ENCODE results near the gene LRRC3. TPM values are rescaled to one million over a fixed set of nuclear protein-coding genes. Genes with fewer than 3 reads are reported as not detected.

Gene LRRC3
- total RNA-seq, 4 donors from 2014 or later, result 0.57 to 2.9 (median 1.1) TPM

DNA sequence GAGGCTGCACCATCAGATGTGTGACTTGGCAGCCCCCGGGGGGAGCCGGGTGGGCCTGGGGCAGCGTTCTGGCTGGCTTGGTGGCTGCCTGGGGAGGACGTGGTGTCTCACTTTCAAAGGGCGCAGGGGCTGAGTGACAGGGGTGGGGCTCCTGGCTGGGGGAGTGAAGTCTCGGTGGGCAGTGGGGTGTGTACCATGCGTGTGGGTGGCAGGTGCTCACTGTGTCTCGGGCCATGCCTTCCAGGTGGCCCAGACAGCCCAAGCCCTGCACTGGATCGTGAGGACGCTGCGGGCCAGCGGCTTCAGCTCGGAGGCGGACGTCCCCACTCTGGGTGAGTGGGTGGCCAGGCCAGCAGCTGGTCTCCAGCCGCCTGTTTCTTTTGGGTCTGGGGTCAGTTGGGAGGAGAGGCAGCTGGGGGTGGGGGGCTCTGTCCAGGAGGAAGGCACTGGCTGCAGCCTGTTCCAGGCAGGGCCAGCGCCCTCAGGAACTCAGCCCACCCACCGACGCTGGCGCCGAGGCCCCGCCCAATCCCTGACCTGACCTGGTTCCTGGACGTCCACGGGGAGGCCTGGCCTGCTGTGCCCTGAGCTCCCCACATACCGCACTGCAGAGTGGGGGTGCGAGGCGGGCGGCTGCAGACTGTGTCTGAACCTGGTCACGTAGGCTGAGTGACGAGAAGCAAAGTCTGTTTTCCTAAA is 30.6 kb upstream of the LRRC3 start:
- no peak overlapping the region for H3K27ac ChIP-seq
- TF ChIP-seq POLR2A (IDR thresholded peaks at IDR 0.05), result no peak
- TF ChIP-seq, protein P1, sequence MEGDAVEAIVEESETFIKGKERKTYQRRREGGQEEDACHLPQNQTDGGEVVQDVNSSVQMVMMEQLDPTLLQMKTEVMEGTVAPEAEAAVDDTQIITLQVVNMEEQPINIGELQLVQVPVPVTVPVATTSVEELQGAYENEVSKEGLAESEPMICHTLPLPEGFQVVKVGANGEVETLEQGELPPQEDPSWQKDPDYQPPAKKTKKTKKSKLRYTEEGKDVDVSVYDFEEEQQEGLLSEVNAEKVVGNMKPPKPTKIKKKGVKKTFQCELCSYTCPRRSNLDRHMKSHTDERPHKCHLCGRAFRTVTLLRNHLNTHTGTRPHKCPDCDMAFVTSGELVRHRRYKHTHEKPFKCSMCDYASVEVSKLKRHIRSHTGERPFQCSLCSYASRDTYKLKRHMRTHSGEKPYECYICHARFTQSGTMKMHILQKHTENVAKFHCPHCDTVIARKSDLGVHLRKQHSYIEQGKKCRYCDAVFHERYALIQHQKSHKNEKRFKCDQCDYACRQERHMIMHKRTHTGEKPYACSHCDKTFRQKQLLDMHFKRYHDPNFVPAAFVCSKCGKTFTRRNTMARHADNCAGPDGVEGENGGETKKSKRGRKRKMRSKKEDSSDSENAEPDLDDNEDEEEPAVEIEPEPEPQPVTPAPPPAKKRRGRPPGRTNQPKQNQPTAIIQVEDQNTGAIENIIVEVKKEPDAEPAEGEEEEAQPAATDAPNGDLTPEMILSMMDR (IDR thresholded peaks at IDR 0.05), result no peak
- no peaks in the 10 kb centered on the region for H3K4me1 ChIP-seq
- WGBS, 2 donors, result 60 to 66% methylated on average over 6 to 8 of the region's 30 CpGs
- intact Hi-C loops (cut with DNase I), result loop anchor here (5.0 kb wide), 1 partner anchor 58 kb away; no protein-coding TSS in a partner anchor
- H3K4me3 ChIP-seq, result no peak overlapping the region
- DNase-seq, result no peak
- H3K27me3 ChIP-seq, result peaks cover 0 to 34% (median 0%) of the 10 kb centered on the region in 4 donors
- H3K36me3 ChIP-seq, result no peaks in the 10 kb centered on the region
- H3K9me3 ChIP-seq, result peaks cover 0 to 15% (median 0%) of the 10 kb centered on the region in 3 donors

DNA sequence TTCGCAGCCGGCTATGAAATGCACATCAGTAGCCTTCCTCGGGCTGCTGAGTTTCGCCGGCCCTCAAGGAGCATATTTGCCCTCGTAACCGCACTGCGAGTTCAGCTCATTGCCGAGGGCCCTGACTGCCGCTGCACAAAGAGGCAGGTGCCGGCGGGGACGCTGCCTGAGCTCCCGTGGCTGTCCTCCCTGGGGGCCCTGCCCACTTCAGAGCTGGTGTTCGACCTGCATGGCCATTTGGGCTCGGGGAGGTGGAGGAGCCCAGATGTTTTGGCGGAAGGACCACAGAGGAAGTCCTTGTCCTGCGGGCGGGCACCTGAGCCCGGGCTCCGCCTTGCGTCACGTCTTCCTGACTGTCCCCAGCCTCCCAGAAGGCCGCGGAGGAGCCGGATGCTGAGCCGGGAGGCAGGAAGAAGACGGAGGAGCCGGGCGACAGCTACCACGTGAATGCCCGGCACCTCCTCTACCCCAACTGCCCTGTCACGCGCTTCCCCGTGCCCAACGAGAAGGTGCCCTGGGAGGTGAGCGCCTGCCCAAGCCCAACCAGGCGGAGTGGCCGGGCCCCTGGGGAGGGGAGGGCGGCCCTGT is 29.9 kb upstream of the LRRC3 start:
- TF ChIP-seq, protein P1 (IDR thresholded peaks at IDR 0.05), result no peak
- TF ChIP-seq POLR2A (IDR thresholded peaks at IDR 0.05), result no peak
- peak overlapping the region in 1 of 4 donors; percentile 3 for H3K4me3 ChIP-seq
- peaks cover 0 to 34% (median 0%) of the 10 kb centered on the region in 4 donors for H3K27me3 ChIP-seq
- H3K4me1 ChIP-seq, result no peaks in the 10 kb centered on the region
- H3K36me3 ChIP-seq, result no peaks in the 10 kb centered on the region
- H3K9me3 ChIP-seq, result peaks cover 0 to 20% (median 0%) of the 10 kb centered on the region in 3 donors
- DNase-seq, result no peak
- H3K27ac ChIP-seq, result no peak overlapping the region
- 73 to 81% methylated on average over 8 to 16 of the region's 40 CpGs for WGBS, 2 donors
- intact Hi-C loops (cut with DNase I), result loop anchor here (5.0 kb wide), 1 partner anchor 57 kb away; no protein-coding TSS in a partner anchor

DNA sequence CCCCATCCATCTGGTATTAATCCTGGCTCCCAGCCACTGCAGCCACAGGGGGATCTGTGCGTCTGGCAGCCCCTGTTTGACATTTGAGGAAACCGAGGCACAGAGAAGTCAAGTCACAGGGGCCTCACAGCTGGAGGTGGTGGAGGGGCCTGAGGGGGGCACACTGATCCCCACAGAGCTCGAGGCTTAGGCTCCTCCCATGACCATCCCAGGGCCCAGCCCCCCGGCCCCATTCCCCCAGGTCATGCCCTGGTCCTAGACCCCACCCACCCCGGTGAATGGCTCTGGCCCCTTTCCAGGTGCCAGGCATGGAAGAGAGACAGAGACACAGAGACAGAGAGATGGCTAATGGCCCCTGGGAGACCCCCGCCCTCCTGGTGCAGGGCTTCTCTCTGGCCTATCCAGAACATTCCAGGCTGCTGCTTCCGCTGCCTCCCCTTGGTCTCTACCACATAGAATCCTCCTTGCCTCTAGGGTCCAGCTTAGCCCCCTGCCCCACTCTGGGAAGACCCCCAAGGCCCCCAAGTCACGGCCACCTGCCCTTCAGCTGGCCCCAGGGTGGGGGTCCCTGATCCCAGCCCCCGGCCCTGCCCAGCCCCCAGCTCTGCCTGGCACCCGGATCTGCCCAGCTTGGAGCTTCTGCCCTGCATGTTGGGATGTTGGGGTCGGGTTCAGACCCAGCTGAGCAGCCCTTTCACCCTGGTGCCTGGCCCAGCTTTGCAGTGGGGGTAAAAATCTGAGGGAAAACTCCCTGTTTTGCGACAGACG is 29.2 kb upstream of the LRRC3 start:
- WGBS, 2 donors, result no CpG with 5 or more reads among the region's 13 CpGs

DNA sequence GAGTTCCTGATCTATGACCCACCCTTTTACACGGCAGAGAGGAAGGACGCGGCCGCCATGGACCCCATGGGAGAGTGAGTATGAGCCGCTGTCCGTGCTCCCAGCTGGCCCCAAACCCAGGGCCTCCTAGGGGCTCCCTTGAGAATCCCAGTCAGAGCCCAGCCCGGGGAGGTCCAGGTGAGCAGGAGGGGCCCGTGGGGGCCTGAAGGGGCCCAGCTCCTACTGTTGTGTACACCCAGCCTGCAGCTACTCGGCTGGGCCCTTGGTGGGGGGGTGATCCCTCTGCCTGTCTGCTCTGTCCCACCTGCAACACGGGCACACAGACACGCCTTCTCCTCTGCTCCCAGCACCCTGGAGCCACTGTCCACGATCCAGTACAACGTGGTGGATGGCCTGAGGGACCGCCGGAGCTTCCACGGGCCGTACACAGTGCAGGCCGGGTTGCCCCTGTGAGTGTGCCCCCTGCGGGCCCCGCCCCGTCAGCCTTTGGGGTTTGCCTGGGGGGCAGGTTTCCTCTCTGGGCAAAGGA is 28.6 kb upstream of the LRRC3 start:
- Histone ChIP-seq H3K4me3 (no peak overlapping the region), H3K4me1 (no peaks in the 10 kb centered on the region), H3K27ac (no peak overlapping the region), H3K9me3 (peaks cover 0 to 20% (median 0%) of the 10 kb centered on the region in 3 donors), H3K27me3 (peaks cover 0 to 34% (median 0%) of the 10 kb centered on the region in 4 donors), H3K36me3 (no peaks in the 10 kb centered on the region)
- WGBS, 2 donors, result 60 to 70% methylated on average over 3 of the region's 21 CpGs
- intact Hi-C loops (cut with DNase I), result loop anchor here (5.0 kb wide), 1 partner anchor 56 kb away; no protein-coding TSS in a partner anchor
- TF ChIP-seq, protein P1 (IDR thresholded peaks at IDR 0.05), result no peak
- TF ChIP-seq POLR2A (IDR thresholded peaks at IDR 0.05), result no peak
- no peak for DNase-seq

More for the DNA sequence above, 29.2 kb upstream of the LRRC3 start:
- no peak for DNase-seq
- H3K36me3 ChIP-seq, result no peaks in the 10 kb centered on the region
- H3K27me3 ChIP-seq, result peaks cover 0 to 34% (median 0%) of the 10 kb centered on the region in 4 donors
- peaks cover 0 to 20% (median 0%) of the 10 kb centered on the region in 3 donors for H3K9me3 ChIP-seq
- H3K4me3 ChIP-seq, result peak overlapping the region in 1 of 4 donors; percentile 3
- TF ChIP-seq, protein P1 (IDR thresholded peaks at IDR 0.05), result no peak
- TF ChIP-seq POLR2A (IDR thresholded peaks at IDR 0.05), result no peak
- intact Hi-C loops (cut with DNase I), result loop anchor here (5.0 kb wide), 1 partner anchor 56 kb away; no protein-coding TSS in a partner anchor
- no peak overlapping the region for H3K27ac ChIP-seq
- H3K4me1 ChIP-seq, result no peaks in the 10 kb centered on the region

All from esophagus squamous epithelium (tissue), 5 donors.